Urinary bladder (tissue), 4 donors: ENCODE data around the gene TK1. TPM values are rescaled to one million over a fixed set of nuclear protein-coding genes. Genes with fewer than 3 reads are reported as not detected.

Source experiments
- DNase-seq: peaks from one replicate; pipeline ENCODE4 v3.0.0-alpha.2; 2015; ENCODE audit errors: extremely low spot score
- H3K27ac ChIP-seq: one replicate; pipeline ENCODE4 v1.5.1; 2013; ENCODE audit warnings: low read depth, mild to moderate bottlenecking, moderate library complexity
- H3K36me3 ChIP-seq: one replicate; pipeline ENCODE4 v1.6.1; 2013; ENCODE audit warnings: mild to moderate bottlenecking, moderate library complexity; ENCODE audit not compliant: insufficient read depth
- H3K4me1 ChIP-seq: one replicate; pipeline ENCODE4 v1.6.1; 2013; ENCODE audit warnings: mild to moderate bottlenecking, moderate library complexity; ENCODE audit not compliant: insufficient read depth
- H3K4me3 ChIP-seq: one replicate; pipeline ENCODE4 v1.5.1; 2013; ENCODE audit warnings: low read depth, low read length
- WGBS: extraction: QIAGEN DNeasy Blood & Tissue Kit; methylation state at CpG from one replicate; pipeline ENCODE4 v1.1.7; 2013; 5-methylcytosine and 5-hydroxymethylcytosine counted together
- polyA plus RNA-seq: library from polyadenylated mRNA; stranded (reverse); fragments of 200-250 nt; gene quantifications from one replicate; pipeline ENCODE4 v1.2.3, GENCODE V29; 2013
- total RNA-seq: library from RNA; depleted of rRNA; stranded (reverse); fragments of >200 nt; gene quantifications from one replicate; pipeline ENCODE4 v1.2.3, GENCODE V29; 2014
- donor health status: healthy with polysubstance abuse.
- donor health status: healthy.

The TK1 gene
- total and polyA plus RNA-seq, 2 donors, result 3.2 to 16.2 TPM

GRCh38 chr17:78226759-78227454 is 40.1 kb upstream of the TK1 start:
- Histone ChIP-seq H3K36me3 (no peaks in the 10 kb centered on the region), H3K4me3 (no peak overlapping the region), H3K4me1 (no peaks in the 10 kb centered on the region), H3K27ac (no peak overlapping the region)
- 72% methylated on average over 20 of the region's 20 CpGs for WGBS
- DNase-seq, result no peak

- 79% methylated on average over 12 of the region's 12 CpGs for WGBS
- DNase-seq, result no peak
- H3K27ac ChIP-seq, result no peak overlapping the region
- H3K4me3 ChIP-seq, result no peak overlapping the region
- no peaks in the 10 kb centered on the region for H3K4me1 ChIP-seq
- no peaks in the 10 kb centered on the region for H3K36me3 ChIP-seq
Observed at GRCh38 chr17:78226055-78226758, 39.4 kb upstream of the TK1 start.

DNA sequence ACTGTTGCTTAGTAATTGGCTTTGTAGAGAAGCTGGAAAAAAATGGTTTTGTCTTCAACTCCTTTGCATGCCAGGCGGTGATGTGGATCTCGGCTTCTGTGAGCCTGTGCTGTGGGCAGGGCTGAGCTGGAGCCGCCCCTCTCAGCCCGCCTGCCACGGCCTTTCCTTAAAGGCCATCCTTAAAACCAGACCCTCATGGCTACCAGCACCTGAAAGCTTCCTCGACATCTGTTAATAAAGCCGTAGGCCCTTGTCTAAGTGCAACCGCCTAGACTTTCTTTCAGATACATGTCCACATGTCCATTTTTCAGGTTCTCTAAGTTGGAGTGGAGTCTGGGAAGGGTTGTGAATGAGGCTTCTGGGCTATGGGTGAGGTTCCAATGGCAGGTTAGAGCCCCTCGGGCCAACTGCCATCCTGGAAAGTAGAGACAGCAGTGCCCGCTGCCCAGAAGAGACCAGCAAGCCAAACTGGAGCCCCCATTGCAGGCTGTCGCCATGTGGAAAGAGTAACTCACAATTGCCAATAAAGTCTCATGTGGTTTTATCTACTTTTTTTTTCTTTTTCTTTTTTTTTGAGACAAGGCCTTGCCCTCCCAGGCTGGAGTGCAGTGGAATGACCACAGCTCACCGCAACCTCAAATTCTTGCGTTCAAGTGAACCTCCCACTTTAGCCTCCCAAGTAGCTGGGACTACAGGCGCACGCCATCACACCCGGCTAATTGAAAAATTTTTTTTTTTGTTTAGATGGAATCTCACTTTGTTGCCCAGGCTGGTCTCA is 38.4 kb upstream of the TK1 start:
- Histone ChIP-seq H3K27ac (no peak overlapping the region), H3K4me3 (no peak overlapping the region), H3K36me3 (no peaks in the 10 kb centered on the region), H3K4me1 (no peaks in the 10 kb centered on the region)
- DNase-seq, result no peak
- WGBS, result 95% methylated on average over 16 of the region's 16 CpGs

GRCh38 chr17:78224231-78225087 is 37.6 kb upstream of the TK1 start:
- Histone ChIP-seq H3K4me1 (no peaks in the 10 kb centered on the region), H3K36me3 (no peaks in the 10 kb centered on the region), H3K27ac (no peak overlapping the region), H3K4me3 (no peak overlapping the region)
- 89% methylated on average over 27 of the region's 27 CpGs for WGBS
- DNase-seq, result no peak

DNA sequence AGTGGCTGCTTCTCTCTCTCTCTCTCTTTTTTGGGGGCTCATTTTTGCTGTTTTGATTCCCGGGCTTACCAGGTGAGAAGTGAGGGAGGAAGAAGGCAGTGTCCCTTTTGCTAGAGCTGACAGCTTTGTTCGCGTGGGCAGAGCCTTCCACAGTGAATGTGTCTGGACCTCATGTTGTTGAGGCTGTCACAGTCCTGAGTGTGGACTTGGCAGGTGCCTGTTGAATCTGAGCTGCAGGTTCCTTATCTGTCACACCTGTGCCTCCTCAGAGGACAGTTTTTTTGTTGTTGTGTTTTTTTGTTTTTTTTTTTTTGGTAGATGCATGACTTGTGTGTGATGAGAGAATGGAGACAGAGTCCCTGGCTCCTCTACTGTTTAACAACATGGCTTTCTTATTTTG is 36.9 kb upstream of the TK1 start:
- Histone ChIP-seq H3K27ac (no peak overlapping the region), H3K36me3 (no peaks in the 10 kb centered on the region), H3K4me3 (no peak overlapping the region), H3K4me1 (no peaks in the 10 kb centered on the region)
- WGBS, result 89% methylated on average over 3 of the region's 3 CpGs
- no peak for DNase-seq

DNA sequence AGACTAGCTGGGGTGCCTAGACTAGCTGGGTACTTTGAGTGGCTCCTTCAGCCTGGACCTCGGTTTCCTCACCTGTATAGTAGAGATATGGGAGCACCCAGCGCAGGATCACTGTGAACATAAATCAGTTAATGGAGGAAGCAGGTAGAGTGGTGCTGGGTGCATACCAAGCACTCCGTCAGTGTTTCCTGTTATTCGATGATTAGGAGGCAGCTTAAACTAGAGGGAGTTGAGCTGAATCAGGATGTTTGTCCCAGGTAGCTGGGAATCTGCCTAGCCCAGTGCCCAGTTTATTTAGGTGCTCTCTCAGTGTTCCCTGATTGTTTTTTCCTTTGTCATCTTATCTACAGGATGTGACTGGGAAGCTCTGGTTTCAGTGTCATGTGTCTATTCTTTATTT is 36.2 kb upstream of the TK1 start:
- DNase-seq, result no peak

GRCh38 chr17:78219396-78220150 is 32.7 kb upstream of the TK1 start:
- H3K27ac ChIP-seq, result no peak overlapping the region
- no peaks in the 10 kb centered on the region for H3K36me3 ChIP-seq
- DNase-seq, result no peak
- H3K4me1 ChIP-seq, result no peaks in the 10 kb centered on the region
- H3K4me3 ChIP-seq, result no peak overlapping the region
- WGBS, result 86% methylated on average over 11 of the region's 11 CpGs

More for the DNA sequence above, 36.2 kb upstream of the TK1 start:
- Histone ChIP-seq H3K4me3 (no peak overlapping the region), H3K36me3 (no peaks in the 10 kb centered on the region), H3K4me1 (no peaks in the 10 kb centered on the region), H3K27ac (no peak overlapping the region)
- WGBS, result 84% methylated on average over 4 of the region's 4 CpGs

DNA sequence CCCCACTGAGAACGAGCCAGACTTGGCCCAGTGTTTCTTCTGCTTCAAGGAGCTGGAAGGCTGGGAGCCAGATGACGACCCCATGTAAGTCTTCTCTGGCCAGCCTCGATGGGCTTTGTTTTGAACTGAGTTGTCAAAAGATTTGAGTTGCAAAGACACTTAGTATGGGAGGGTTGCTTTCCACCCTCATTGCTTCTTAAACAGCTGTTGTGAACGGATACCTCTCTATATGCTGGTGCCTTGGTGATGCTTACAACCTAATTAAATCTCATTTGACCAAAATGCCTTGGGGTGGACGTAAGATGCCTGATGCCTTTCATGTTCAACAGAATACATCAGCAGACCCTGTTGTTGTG is 27.8 kb upstream of the TK1 start:
- no peaks in the 10 kb centered on the region for H3K36me3 ChIP-seq
- peaks cover 2% of the 10 kb centered on the region for H3K4me1 ChIP-seq
- no peak overlapping the region for H3K4me3 ChIP-seq
- no peak for DNase-seq
- no peak overlapping the region for H3K27ac ChIP-seq
- WGBS, result 11% methylated on average over 5 of the region's 5 CpGs

DNA sequence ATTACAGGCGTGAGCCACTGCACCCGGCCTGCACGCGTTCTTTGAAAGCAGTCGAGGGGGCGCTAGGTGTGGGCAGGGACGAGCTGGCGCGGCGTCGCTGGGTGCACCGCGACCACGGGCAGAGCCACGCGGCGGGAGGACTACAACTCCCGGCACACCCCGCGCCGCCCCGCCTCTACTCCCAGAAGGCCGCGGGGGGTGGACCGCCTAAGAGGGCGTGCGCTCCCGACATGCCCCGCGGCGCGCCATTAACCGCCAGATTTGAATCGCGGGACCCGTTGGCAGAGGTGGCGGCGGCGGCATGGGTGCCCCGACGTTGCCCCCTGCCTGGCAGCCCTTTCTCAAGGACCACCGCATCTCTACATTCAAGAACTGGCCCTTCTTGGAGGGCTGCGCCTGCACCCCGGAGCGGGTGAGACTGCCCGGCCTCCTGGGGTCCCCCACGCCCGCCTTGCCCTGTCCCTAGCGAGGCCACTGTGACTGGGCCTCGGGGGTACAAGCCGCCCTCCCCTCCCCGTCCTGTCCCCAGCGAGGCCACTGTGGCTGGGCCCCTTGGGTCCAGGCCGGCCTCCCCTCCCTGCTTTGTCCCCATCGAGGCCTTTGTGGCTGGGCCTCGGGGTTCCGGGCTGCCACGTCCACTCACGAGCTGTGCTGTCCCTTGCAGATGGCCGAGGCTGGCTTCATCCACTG is 27.3 kb upstream of the TK1 start, which contains the start of gene BIRC5:
TSS of gene BIRC5 (plus strand) at position 238 of the 690 bp plus-strand sequence. CDS start at position 302, 64 bp downstream.
- Histone ChIP-seq H3K27ac (no peak within 1 kb of the TSS), H3K4me1 (peaks cover 2% of the 10 kb centered on the region), H3K36me3 (no peaks in the 10 kb centered on the region), H3K4me3 (peak within 1 kb of the TSS; percentile 14)
- peak; percentile 61 for DNase-seq
- under 1% methylated on average over 60 of the region's 60 CpGs for WGBS

GRCh38 chr17:78211032-78211431 is 24.2 kb upstream of the TK1 start:
- WGBS, result 78% methylated on average over 11 of the region's 11 CpGs
- Histone ChIP-seq H3K4me3 (no peak overlapping the region), H3K36me3 (peaks cover 2% of the 10 kb centered on the region), H3K4me1 (peaks cover 2% of the 10 kb centered on the region), H3K27ac (no peak overlapping the region)
- DNase-seq, result no peak

GRCh38 chr17:78210111-78210510 is 23.3 kb upstream of the TK1 start:
- Histone ChIP-seq H3K4me1 (peaks cover 2% of the 10 kb centered on the region), H3K27ac (no peak overlapping the region), H3K4me3 (no peak overlapping the region), H3K36me3 (peaks cover 2% of the 10 kb centered on the region)
- no peak for DNase-seq
- 89% methylated on average over 10 of the region's 10 CpGs for WGBS

- DNase-seq, result no peak
- WGBS, result 51% methylated on average over 3 of the region's 3 CpGs
- no peaks in the 10 kb centered on the region for H3K4me1 ChIP-seq
Observed at GRCh38 chr17:78208486-78208885, 21.6 kb upstream of the TK1 start.

More at GRCh38 chr17:78208486-78208885, 21.6 kb upstream of the TK1 start:
- Histone ChIP-seq H3K36me3 (peaks cover 2% of the 10 kb centered on the region), H3K4me3 (no peak overlapping the region), H3K27ac (no peak overlapping the region)
